GM21367 (cell line): ENCODE results near the gene GCHFR.

ENCODE experiments used
- ATAC-seq: cut with Tn5 transposase; IDR thresholded peaks from one replicate; pipeline ENCODE4 v1.9.1; 2021; ENCODE audit not compliant: unreplicated experiment

Gene GCHFR

GRCh38 chr15:40808861-40809450, 45.1 kb downstream of the GCHFR start:
- no peak for ATAC-seq

GRCh38 chr15:40812721-40813425, 49.0 kb downstream of the GCHFR start:
- ATAC-seq = no peak

DNA sequence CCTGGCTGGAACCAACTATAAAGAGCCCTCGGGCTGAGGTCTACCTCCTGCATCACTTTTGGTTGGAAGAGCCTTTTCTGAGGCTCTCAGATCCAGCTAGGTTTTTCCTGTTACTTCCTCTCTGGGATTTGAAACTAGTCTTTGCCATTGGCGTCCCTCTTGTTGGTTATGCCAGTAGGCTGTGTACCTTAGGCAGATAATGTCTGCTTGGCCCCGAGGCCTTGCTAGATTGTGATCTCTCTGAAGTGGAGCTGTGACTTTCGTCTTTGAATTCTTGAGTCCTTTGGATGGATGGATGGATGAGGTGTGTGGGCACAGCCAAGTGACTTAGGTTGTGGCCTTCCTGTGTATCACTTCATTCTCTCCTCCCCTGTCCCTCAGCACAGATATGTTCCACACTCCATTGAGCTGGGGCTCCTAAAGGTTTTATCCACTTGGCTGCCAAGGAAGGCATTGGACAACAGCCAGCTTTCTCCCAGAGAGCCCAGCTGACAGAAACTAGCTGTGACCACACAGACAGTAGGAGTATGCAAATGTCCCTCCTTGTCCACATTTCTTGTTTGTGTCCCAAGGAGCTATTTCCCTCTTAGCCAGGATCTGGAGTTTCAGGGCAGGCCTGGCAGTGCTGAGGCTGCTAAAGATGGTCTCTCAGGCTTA, 51.3 kb downstream of the GCHFR start:
- no peak for ATAC-seq
